PC-3 (cell line): ENCODE results near the gene TUBAL3. TPM values are rescaled to one million over a fixed set of nuclear protein-coding genes. Genes with fewer than 3 reads are reported as not detected.

Experiments used
- ATAC-seq: fragments of 200-7000 bp; cut with Tn5 transposase; 2 replicates; pipeline ENCODE4 v1.9.1; 2020; ENCODE audit warnings: mild to moderate bottlenecking, moderate library complexity
- BruUV-seq: library from RNA; stranded (reverse); fragments of 400-500 nt; replicated peaks from 2 replicates; lab custom pipeline; 2021; lab: Mats Ljungman, UMichigan
- CTCF ChIA-PET: fragments of 300-600 bp; sonication (Branson Sonifier 250); formaldehyde crosslinking; loops from one replicate; lab custom pipeline; 2022; ENCODE audit warnings: antibody characterized with exemption; lab: Charles Lee
- POLR2A ChIA-PET: fragments of 300-600 bp; sonication (Branson Sonifier 250); formaldehyde crosslinking; loops from one replicate; lab custom pipeline; 2022; ENCODE audit warnings: antibody characterized with exemption; ENCODE audit not compliant: unreplicated experiment; lab: Charles Lee
- DNase-seq: peaks from one replicate; pipeline ENCODE4 v3.0.0-alpha.2; 2015
- H2AFZ ChIP-seq: fragments of 300-600 bp; sonication (generic); 2 replicates; pipeline ENCODE4 v1.6.0; 2016; ENCODE audit warnings: antibody characterized with exemption, low read length
- H3F3A ChIP-seq: fragments of 300-600 bp; sonication (generic); one replicate; pipeline ENCODE4 v1.6.0; 2017; ENCODE audit warnings: antibody characterized with exemption, low read length, control low read depth, mild to moderate bottlenecking; ENCODE audit not compliant: unreplicated experiment
- H3K27ac ChIP-seq: fragments of 300-600 bp; sonication (generic); 2 replicates; pipeline ENCODE4 v1.5.1; 2016; ENCODE audit warnings: mild to moderate bottlenecking, low read length
- H3K27me3 ChIP-seq: fragments of 300-600 bp; sonication (generic); 2 replicates; pipeline ENCODE4 v1.6.1; 2016; ENCODE audit warnings: low read length, mixed read lengths
- H3K36me3 ChIP-seq: fragments of 300-600 bp; sonication (generic); 2 replicates; pipeline ENCODE4 v1.6.1; 2016; ENCODE audit warnings: low read depth, mixed run types, low read length, mixed read lengths
- H3K4me1 ChIP-seq: fragments of 300-600 bp; sonication (generic); 2 replicates; pipeline ENCODE4 v1.5.1; 2016; ENCODE audit warnings: low read length; ENCODE audit not compliant: insufficient read depth
- H3K4me2 ChIP-seq: fragments of 300-600 bp; sonication (generic); 2 replicates; pipeline ENCODE4 v1.6.0; 2016; ENCODE audit warnings: low read length
- H3K4me3 ChIP-seq: fragments of 300-600 bp; sonication (generic); 2 replicates; pipeline ENCODE4 v1.5.1; 2016; ENCODE audit warnings: mild to moderate bottlenecking, low read length, mixed read lengths
- H3K79me2 ChIP-seq: fragments of 300-600 bp; sonication (generic); 2 replicates; pipeline ENCODE4 v1.6.1; 2017; ENCODE audit warnings: low read length, mixed read lengths
- H3K9ac ChIP-seq: fragments of 300-600 bp; sonication (generic); 2 replicates; pipeline ENCODE4 v1.6.0; 2016; ENCODE audit warnings: mild to moderate bottlenecking, low read length
- H3K9me2 ChIP-seq: fragments of 300-600 bp; sonication (generic); replicated peaks from 2 replicates; pipeline ENCODE4 v1.6.1; 2016; ENCODE audit warnings: mixed run types, low read length, mixed read lengths
- H3K9me3 ChIP-seq: fragments of 300-600 bp; sonication (generic); 2 replicates; pipeline ENCODE4 v1.6.1; 2016; ENCODE audit warnings: low read length, mixed read lengths
- H4K20me1 ChIP-seq: fragments of 300-600 bp; sonication (generic); 2 replicates; pipeline ENCODE4 v1.6.1; 2016; ENCODE audit warnings: low read length, mixed read lengths
- CTCF ChIP-seq: fragments of 300-600 bp; sonication (generic); conservative IDR thresholded peaks from 2 replicates; pipeline ENCODE4 v1.5.1; 2017; ENCODE audit warnings: antibody characterized with exemption, low read depth, mild to moderate bottlenecking, low read length
- EZH2 ChIP-seq: fragments of 300-600 bp; sonication (generic); IDR thresholded peaks from one replicate; pipeline ENCODE4 v1.6.1; 2017; ENCODE audit warnings: antibody characterized with exemption, mild to moderate bottlenecking, low read length; ENCODE audit not compliant: unreplicated experiment
- EZH2phosphoT487 ChIP-seq: fragments of 300-600 bp; sonication (generic); IDR thresholded peaks from 2 replicates; pipeline ENCODE4 v1.6.1; 2018; ENCODE audit warnings: mild to moderate bottlenecking, antibody characterized with exemption, low read length, borderline replicate concordance
- intact Hi-C: fragments of 100-400 bp; cut with micrococcal nuclease; formaldehyde crosslinking; loops from 2 replicates; pipeline ENCODE4 v1.9.0; 2023
- total RNA-seq: library from RNA; depleted of rRNA; stranded (reverse); fragments of >200 nt; gene quantifications from 2 replicates; pipeline ENCODE4 v1.2.3, GENCODE V29; 2014

The TUBAL3 gene
- total RNA-seq, 1 experiment from 2014 or later = not detected

DNA sequence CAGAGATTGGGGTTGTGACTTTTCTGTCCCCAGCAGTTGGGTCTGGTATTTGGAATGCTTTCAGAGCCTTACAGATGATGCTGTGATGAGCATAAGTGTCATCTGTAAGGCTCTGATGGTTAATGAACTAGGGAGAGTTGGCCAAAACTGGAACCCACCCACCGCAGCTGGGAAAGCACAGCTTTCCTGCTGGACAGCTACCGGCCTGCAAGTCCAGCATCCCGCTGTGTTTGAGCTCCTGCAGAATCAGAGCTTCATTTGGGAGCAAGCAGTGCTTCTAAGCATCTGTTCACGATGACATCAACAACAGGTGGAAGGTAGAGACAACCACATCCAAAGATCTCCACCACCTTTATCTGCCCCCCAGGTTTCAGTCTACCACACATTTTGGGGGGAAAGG is 28.2 kb downstream of the TUBAL3 start:
- Histone ChIP-seq H3K9me3 (no peaks in the 10 kb centered on the region), H3K4me1 (no peaks in the 10 kb centered on the region), H3K9ac (no peak overlapping the region), H3K27ac (no peak overlapping the region), H3K79me2 (no peaks in the 10 kb centered on the region), H3F3A (no peaks in the 10 kb centered on the region), H2AFZ (no peak overlapping the region), H3K27me3 (no peaks in the 10 kb centered on the region), H3K4me2 (no peak overlapping the region), H3K4me3 (no peak overlapping the region), H3K9me2 (no peaks in the 10 kb centered on the region), H4K20me1 (no peaks in the 10 kb centered on the region), H3K36me3 (no peaks in the 10 kb centered on the region)
- ChIA-PET CTCF (no interaction called here), POLR2A (no interaction called here)
- ATAC-seq (no peak), DNase-seq (no peak)
- no peak for TF ChIP-seq CTCF
- TF ChIP-seq EZH2phosphoT487 = no peak
- TF ChIP-seq EZH2 = no peak
- BruUV-seq = no TSS peak
- intact Hi-C loops = no loop called here

DNA sequence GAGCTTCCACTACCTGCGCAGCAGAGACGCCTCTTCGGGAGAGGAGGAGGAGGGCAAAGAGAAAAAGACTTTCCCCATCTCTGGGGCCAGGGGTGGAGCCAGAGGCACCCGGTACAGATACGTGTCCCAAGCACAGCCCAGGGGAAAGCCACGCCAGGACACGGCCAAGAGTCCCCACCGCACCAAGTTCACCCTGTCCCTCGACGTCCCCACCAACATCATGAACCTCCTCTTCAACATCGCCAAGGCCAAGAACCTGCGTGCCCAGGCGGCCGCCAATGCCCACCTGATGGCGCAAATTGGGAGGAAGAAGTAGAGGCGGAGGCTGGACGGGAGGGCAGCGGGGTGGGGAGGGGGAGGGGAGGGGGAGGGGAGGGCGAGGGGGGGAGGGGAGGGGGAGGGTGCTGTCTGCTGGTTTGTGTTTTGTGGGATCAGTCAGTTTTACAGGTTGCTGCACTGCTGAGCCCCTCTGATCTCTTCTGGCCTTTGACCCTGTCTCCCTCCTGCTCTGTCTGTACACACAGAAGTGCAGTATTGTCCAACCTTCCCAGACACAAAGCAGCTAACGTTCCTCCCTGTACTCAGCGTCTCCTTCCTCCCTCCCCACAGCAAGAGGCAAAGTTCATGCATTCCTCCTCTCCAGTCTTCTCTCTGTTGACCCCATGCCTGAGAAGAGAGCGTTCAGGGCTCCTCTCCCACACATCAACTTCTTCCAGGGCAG is 30.6 kb downstream of the TUBAL3 start:
- Histone ChIP-seq H3K36me3 (no peaks in the 10 kb centered on the region), H3K9ac (no peak overlapping the region), H3K79me2 (no peaks in the 10 kb centered on the region), H3K27me3 (no peaks in the 10 kb centered on the region), H2AFZ (no peak overlapping the region), H3K27ac (no peak overlapping the region), H3K4me1 (no peaks in the 10 kb centered on the region), H3K9me3 (no peaks in the 10 kb centered on the region), H3K9me2 (no peaks in the 10 kb centered on the region), H3K4me3 (no peak overlapping the region), H3K4me2 (no peak overlapping the region), H4K20me1 (no peaks in the 10 kb centered on the region), H3F3A (no peaks in the 10 kb centered on the region)
- DNase-seq = no peak
- ATAC-seq = no peak
- CTCF ChIA-PET = no interaction called here
- no TSS peak for BruUV-seq
- TF ChIP-seq CTCF (no peak), EZH2phosphoT487 (no peak), EZH2 (no peak)
- POLR2A ChIA-PET = no interaction called here
- intact Hi-C loops = no loop called here

GRCh38 chr10:5373307-5373706 is 31.3 kb downstream of the TUBAL3 start:
- BruUV-seq = no TSS peak
- no peak for TF ChIP-seq CTCF
- no peak for TF ChIP-seq EZH2
- no peak for TF ChIP-seq EZH2phosphoT487
- POLR2A ChIA-PET = no interaction called here
- Histone ChIP-seq H4K20me1 (no peaks in the 10 kb centered on the region), H3K9me3 (no peaks in the 10 kb centered on the region), H3K79me2 (no peaks in the 10 kb centered on the region), H3K4me3 (no peak overlapping the region), H3F3A (no peaks in the 10 kb centered on the region), H3K9me2 (no peaks in the 10 kb centered on the region), H2AFZ (no peak overlapping the region), H3K4me2 (no peak overlapping the region), H3K27ac (no peak overlapping the region), H3K4me1 (no peaks in the 10 kb centered on the region), H3K9ac (no peak overlapping the region), H3K36me3 (no peaks in the 10 kb centered on the region), H3K27me3 (no peaks in the 10 kb centered on the region)
- ATAC-seq (no peak), DNase-seq (no peak)
- CTCF ChIA-PET = no interaction called here
- intact Hi-C loops = no loop called here
